T-helper 1 cell treated with Interleukin-12 subunit alpha and Interleukin-12 subunit beta and Interleukin-4 antibody, amounts not matched to agents 30 ng/mL and 1 ng/mL, for 36 hours (primary cell): Measurements from ENCODE around the gene GLT6D1. TPM values are rescaled to one million over a fixed set of nuclear protein-coding genes. Genes with fewer than 3 reads are reported as not detected.

Experiments used
- intact Hi-C: fragments of 100-400 bp; cut with micrococcal nuclease; formaldehyde crosslinking; loops from one replicate; pipeline ENCODE4 v1.15.1; 2024
- total RNA-seq: library from RNA; stranded (reverse); gene quantifications from 2 replicates; pipeline ENCODE4 v1.2.3, GENCODE V29; 2022

The GLT6D1 gene
- total RNA-seq, 1 donor from 2014 or later, result not detected

DNA sequence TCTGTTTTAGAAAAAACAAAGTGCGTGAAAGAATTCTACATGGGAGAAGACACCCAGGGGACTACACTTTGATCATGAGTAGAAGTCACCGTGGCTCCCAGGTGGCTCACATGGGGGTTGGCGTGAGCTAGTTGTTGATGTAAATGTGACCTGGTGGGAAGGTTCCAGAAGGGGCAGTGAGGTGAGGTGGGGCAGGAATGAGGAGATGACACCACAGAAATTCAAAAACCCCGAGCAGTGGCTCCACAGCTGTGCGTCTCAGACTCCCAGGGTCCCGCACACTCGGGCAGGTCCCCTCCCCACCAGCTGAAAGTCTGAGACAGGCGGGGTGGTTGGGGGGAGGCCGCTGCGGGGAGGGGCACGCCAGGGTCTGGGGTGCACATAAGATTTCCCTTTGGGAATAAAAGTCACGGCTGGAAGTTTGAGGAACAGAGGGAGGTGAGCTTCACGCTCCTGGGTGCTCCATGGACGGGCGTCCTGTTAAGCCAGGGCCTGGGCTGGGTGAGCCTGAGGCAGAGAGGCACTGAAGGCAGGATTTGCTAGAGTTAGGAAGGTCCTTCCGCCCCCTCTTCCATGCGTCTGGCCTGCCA is 29.9 kb downstream of the GLT6D1 start:
- intact Hi-C loops, result no loop called here

DNA sequence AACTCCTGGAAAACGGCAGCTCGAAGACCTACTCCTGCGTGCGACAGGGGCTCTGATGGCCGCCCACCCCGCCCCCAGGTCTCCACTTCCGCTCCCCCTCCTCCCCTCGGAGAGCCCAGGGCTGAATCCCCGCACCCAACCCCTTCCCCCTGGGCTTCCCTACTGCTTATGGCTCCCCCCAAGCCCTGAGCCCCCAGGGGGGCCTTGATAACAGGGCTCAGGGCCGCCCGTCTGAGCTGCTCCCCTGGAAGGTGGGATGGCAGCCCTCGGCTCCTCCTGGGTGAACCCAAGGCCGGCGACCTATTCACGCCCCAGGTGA is 30.4 kb downstream of the GLT6D1 start:
- intact Hi-C loops, result no loop called here

DNA sequence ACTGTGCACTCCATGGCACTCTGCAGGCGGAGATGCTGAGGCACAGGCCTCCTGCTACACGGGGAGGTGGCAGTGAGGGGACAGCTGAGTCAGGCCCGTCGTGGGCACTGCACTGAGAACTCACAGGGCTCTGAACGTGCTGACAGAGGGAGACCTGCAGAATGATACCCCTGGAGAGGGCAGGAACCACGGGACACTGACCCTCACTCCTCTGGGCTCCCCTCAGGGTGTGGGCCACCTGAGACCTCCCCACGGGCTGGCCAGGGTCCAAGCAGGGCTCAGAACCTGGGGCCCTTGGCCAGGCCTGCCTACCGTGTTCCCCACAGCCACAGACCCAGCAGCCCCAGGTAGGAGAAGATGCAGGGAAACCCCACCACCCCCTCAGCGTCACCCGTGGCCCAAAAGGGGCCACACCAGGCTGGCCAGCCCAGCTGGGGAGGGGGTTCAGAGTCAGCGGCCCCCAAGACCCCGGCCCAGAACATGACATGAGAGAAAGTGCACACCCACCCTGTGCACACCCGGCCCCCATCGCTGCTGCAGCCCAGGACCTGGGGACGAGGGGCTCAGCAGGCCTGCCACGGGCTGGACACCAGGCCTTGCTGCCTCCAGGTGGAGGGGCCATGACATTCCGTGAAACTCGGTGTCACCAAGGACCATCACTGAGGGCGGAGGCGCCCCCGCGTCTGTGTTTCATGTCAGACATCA is 30.9 kb downstream of the GLT6D1 start:
- intact Hi-C loops, result no loop called here

GRCh38 chr9:135607401-135608293 is 31.7 kb downstream of the GLT6D1 start:
- intact Hi-C loops, result no loop called here

GRCh38 chr9:135606885-135607259 is 32.5 kb downstream of the GLT6D1 start:
- intact Hi-C loops, result no loop called here

- intact Hi-C loops, result no loop called here
Measured at GRCh38 chr9:135605238-135605781, 34.0 kb downstream of the GLT6D1 start.

DNA sequence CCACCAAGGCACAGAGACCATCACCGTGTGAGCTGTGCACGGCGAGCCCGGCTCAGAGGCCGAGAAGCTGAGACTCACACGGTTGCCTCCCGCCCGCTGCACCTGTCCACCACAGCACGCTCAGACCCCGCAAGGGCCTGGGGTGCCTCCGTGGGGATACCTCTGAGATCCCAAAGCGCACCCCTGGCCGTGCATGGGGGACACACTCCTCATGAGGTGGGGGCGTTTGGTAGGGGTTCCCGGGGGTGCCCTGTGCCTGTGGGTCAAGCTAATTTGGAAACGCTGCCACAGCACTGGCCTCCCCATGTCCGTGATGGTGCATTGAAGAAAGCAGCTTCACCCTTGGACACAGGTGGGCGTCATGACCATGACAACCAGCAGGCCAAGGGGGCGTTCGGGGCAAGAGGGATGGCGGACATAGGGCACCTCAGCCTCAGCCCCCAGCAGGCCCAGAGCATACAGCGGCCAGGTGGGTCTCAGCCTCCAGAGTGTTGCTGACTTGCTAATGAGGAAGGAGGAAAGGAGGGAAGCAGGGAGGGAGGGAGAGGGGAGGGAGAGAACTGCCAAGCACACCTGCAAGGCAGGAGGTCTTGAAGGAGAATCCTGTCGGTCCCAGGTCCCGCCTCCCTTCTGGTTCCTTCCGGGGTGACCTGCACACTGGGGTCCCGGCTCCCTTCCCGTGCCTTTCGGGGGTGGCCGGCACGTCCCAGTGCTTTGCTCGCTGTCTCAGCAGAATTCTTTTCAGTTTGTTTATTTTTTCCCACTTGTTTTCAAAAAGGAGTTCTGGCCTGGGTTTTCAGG is 34.7 kb downstream of the GLT6D1 start:
- intact Hi-C loops, result no loop called here

- intact Hi-C loops, result no loop called here
Measured at GRCh38 chr9:135602789-135603481, 36.4 kb downstream of the GLT6D1 start.

GRCh38 chr9:135601988-135602387 is 37.4 kb downstream of the GLT6D1 start:
- intact Hi-C loops, result no loop called here

GRCh38 chr9:135600296-135600817 is 39.0 kb downstream of the GLT6D1 start:
- intact Hi-C loops, result no loop called here

DNA sequence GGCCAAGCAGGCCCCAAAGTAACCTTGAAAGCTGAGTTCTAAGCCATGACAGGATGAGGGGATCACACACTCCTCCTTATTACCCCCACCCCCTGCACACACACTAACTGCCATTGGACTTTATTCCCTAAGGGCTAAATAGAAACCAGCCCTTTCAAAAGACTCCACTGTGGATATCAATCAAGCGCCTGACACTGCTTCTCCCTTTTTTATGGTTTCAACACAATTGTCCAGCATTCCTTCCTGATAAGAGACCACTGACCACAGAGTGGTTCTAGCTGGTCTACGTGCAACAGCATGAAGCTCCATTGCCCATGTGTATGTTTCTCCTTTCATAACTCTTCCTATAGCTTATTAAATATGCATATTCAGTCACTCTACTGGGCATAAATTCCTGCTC is 43.1 kb downstream of the GLT6D1 start:
- intact Hi-C loops, result no loop called here

- intact Hi-C loops, result no loop called here
Measured at GRCh38 chr9:135592625-135593024, 46.7 kb downstream of the GLT6D1 start.

DNA sequence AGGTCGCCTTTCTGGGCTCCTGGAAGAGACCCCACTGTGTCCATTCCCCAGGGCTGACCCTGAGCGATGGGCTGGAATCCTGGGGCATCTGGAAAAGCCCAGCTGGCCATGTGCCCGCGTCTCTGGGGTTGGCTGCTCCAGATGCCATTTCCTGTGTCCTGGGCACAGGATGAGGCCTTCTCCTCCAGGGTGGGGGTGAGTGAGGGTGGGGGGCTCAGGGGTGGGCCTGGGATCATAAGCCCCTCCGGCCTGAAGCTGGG is 47.1 kb downstream of the GLT6D1 start:
- intact Hi-C loops, result no loop called here

GRCh38 chr9:135591506-135592330 is 47.6 kb downstream of the GLT6D1 start:
- intact Hi-C loops, result no loop called here

- intact Hi-C loops, result no loop called here
Measured at GRCh38 chr9:135590486-135591079, 48.8 kb downstream of the GLT6D1 start.

DNA sequence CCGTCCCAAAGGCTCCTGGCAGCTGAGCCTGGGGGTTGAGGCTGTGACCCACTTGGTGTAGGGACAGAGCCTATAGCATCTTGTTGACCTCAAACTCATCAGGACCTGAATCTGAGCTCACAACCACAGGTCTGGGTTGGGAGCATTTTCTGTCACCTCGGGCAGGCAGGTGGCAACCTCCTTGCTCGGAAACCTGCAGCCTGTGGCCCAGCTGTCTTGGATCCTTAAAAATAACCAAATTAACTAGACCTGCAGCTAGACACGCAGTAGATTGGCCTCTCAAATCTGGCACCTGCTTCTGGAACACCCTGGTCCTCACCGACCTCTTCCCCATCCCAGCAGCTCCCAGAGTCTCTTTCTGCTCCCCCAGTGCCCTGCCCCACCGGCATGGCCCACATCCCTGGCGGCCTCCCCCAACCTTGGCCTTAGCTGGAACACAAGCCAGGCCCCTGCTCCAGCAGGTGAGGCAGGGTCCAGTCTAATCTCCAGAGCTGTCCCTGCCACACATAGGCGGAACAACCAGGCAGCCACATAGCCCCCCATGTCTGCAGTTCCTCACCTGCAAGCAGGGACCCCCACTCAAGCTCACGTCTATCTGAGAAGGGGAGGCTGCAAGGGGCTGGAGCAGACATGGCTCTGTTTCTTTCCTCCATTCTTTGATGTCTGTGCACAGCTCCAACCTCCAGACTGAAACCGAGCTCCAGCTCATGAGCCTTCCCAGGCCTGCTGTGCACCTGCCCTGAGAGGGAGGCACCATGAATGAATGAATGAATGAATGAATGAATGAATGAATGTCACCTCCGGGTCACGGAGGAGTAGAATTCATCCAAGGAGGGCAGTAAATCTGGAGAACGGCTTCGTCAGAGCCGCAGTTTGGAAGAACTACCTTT is 49.5 kb downstream of the GLT6D1 start:
- intact Hi-C loops, result no loop called here

- intact Hi-C loops, result no loop called here
Measured at GRCh38 chr9:135588886-135589595, 50.3 kb downstream of the GLT6D1 start.

DNA sequence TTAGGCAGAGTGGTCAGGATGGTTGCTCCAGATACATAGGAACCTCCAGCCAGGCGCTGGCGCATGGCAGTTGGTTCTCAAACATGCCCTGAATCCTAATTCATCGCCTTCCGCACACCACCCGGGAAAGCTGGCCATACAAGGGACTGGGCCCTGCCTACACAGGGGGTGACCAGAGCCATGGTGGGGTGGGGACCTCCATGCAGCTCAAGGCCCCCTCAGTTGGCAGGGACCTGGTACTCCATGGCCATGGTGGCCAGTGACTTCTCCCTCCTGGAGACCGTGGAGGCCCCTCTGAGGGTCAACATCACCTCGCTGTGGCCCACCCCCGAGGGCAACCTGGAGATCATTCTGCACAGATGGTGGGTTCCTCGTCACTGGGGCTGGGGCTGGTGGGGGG is 51.0 kb downstream of the GLT6D1 start:
- intact Hi-C loops, result no loop called here
